ENCODE data around the gene PDYN. TPM values are rescaled to one million over a fixed set of nuclear protein-coding genes. Genes with fewer than 3 reads are reported as not detected.
A peak's percentile ranks its signal among the peaks of the same experiment; 100 is the strongest.
"Not testable (repeated sequence)": the region's sequence is repeated elsewhere in the genome, so short reads cannot be mapped to it uniquely, and the experiment has no call there.

Gene PDYN
- polyA plus RNA-seq (2011; rRNA removed), result not detected in 2 replicates
- not detected in 2 replicates for polyA minus RNA-seq (2011; rRNA and poly(A)+ RNA removed)

DNA sequence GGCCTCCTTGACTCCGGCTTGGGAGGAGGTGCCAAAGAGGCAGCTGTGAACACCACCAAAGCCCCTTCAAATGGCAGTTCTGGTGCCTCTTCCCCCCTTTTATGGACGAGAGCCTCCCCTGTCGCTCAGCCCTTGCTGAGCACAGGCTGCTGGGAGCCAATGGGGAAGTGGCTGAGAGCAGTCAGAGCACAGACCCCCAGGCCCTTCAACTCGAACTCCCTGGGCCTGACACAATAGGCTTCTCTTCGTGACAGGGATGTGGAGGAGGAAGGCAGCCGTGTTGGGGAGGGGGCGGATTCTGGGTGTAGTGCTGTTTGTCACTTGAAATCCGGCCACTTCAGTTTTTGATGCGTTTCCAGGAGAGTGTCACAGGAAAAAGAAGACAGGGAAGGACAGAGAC, at the start of gene PDYN:
PDYN (minus strand) TSS at position 73 of the 400 bp plus-strand sequence. CDS start 10,974 bp downstream, outside the sequence.
- Histone ChIP-seq H3K4me3 (ENCODE audit: low read depth, low read length) (no peak within 1 kb of the TSS), H3K36me3 (ENCODE audit: control insufficient read depth, insufficient read depth, low read length) (no peaks in the 10 kb centered on the region; the same call in 1 of the 2 replicates), H3K27me3 (ENCODE audit: control insufficient read depth, insufficient read depth, low read length) (peaks cover 35% of the 10 kb centered on the region)
- POLR2A ChIA-PET, result no interaction called here
- DNase-seq (ENCODE audit: low read depth), result no peak
- CTCF ChIA-PET, result no interaction called here
- TF ChIP-seq, protein P1, sequence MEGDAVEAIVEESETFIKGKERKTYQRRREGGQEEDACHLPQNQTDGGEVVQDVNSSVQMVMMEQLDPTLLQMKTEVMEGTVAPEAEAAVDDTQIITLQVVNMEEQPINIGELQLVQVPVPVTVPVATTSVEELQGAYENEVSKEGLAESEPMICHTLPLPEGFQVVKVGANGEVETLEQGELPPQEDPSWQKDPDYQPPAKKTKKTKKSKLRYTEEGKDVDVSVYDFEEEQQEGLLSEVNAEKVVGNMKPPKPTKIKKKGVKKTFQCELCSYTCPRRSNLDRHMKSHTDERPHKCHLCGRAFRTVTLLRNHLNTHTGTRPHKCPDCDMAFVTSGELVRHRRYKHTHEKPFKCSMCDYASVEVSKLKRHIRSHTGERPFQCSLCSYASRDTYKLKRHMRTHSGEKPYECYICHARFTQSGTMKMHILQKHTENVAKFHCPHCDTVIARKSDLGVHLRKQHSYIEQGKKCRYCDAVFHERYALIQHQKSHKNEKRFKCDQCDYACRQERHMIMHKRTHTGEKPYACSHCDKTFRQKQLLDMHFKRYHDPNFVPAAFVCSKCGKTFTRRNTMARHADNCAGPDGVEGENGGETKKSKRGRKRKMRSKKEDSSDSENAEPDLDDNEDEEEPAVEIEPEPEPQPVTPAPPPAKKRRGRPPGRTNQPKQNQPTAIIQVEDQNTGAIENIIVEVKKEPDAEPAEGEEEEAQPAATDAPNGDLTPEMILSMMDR (IDR thresholded peaks at IDR 0.05; ENCODE audit: insufficient read depth, low read depth, low read length), result no peak

DNA sequence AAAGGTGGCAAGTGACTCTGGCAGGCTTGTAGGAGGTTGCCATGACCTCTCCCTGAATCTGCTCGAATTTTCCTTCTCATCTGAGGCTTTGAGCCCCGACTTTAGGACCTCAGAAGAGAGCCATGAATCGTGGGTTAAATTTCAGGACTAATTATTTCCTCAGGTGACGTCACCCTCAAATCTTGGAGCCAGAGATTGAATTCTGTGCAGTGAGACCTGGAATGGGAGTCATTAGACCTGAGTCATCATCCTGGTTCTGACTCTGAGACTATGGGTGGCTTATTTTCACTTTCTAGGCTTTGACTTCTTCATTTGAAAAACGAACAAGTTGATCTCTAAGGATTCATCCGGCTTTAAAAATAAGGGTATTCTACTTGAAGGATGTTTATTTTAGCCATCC, 48.5 kb upstream of the PDYN start:
- TF ChIP-seq, protein P1 (IDR thresholded peaks at IDR 0.05; ENCODE audit: insufficient read depth, low read depth, low read length), result no peak
- Histone ChIP-seq H3K36me3 (ENCODE audit: control insufficient read depth, insufficient read depth, low read length) (no peaks in the 10 kb centered on the region), H3K27me3 (ENCODE audit: control insufficient read depth, insufficient read depth, low read length) (peaks cover 7% of the 10 kb centered on the region), H3K4me3 (ENCODE audit: low read depth, low read length) (no peak overlapping the region)
- CTCF ChIA-PET, result no interaction called here
- peak; percentile 0 for DNase-seq (ENCODE audit: low read depth)
- POLR2A ChIA-PET, result no interaction called here

DNA sequence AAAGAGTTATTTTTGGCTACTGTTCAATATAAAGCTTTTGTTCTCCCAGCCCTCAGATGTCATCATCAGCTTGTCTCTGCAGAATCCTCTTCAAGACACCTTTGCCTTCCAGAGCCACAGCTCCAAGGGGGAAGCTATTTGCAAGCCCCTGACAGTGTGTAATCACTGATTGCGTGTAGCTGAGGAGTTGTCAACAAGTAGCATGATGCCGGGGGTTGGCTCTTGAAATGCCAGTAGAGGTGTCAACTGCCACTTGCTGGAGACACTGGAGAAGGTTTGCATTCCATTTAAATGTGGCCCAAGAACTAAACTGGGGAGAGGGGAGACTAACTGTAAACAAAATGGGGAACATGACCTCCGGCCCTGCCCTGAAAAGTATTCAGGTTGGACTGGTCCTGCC, 44.3 kb upstream of the PDYN start:
- Histone ChIP-seq H3K36me3 (ENCODE audit: control insufficient read depth, insufficient read depth, low read length) (no peaks in the 10 kb centered on the region), H3K27me3 (ENCODE audit: control insufficient read depth, insufficient read depth, low read length) (peaks cover 7% of the 10 kb centered on the region), H3K4me3 (ENCODE audit: low read depth, low read length) (no peak overlapping the region)
- ChIA-PET POLR2A (no interaction called here), CTCF (no interaction called here)
- no peak for DNase-seq (ENCODE audit: low read depth)
- TF ChIP-seq, protein P1 (IDR thresholded peaks at IDR 0.05; ENCODE audit: insufficient read depth, low read depth, low read length), result no peak

DNA sequence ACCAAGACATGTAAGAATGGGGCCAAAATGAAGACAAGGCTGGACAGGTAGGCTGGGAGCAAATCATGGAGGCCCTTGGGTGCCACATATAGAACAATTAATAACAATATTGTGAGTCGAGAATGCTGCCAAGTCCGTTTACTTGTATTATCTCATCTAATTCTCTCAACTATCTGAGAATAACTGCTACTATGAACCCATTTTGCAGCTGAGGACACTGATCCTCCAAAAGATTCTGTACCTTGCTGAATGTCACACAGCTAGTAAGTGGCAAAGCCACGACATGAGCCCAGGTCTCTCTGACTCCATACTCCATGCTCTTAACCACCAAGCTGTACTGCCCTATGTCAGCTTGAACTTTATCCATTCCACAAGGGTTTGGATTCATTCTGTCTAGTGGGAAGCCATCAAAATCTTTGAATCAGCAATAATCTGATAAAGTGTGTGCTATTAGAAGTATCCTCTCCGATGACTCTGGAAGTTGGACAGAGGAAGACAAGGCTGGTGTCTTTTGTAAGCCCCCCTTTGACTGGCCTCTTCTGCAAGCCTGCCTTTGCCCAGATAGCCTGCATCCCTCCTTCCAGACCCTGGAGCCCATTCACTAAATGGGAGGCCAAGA, 43.5 kb upstream of the PDYN start:
- Histone ChIP-seq H3K27me3 (ENCODE audit: control insufficient read depth, insufficient read depth, low read length) (peaks cover 7% of the 10 kb centered on the region), H3K36me3 (ENCODE audit: control insufficient read depth, insufficient read depth, low read length) (no peaks in the 10 kb centered on the region), H3K4me3 (ENCODE audit: low read depth, low read length) (no peak overlapping the region)
- CTCF ChIA-PET, result no interaction called here
- POLR2A ChIA-PET, result no interaction called here
- no peak for DNase-seq (ENCODE audit: low read depth)
- TF ChIP-seq, protein P1 (IDR thresholded peaks at IDR 0.05; ENCODE audit: insufficient read depth, low read depth, low read length), result no peak

DNA sequence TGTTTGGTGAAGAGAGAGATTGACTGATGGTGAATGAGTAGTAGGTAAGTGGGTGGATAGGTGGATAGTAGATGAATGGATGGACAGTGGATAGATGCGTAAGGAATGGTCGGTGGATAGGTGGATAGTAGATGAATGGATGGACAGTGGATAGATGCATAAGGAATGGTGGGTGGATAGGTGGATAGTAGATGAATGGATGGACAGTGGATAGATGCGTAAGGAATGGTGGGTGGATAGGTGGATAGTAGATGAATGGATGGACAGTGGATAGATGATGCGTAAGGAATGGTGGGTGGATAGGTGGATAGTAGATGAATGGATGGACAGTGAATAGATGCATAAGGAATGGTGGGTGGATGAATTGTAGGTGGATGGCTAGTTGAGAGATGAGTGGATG, 42.5 kb upstream of the PDYN start:
- H3K36me3 ChIP-seq (ENCODE audit: control insufficient read depth, insufficient read depth, low read length); POLR2A ChIA-PET; CTCF ChIA-PET; DNase-seq (ENCODE audit: low read depth); H3K4me3 ChIP-seq (ENCODE audit: low read depth, low read length); H3K27me3 ChIP-seq (ENCODE audit: control insufficient read depth, insufficient read depth, low read length): not testable (repeated sequence)

DNA sequence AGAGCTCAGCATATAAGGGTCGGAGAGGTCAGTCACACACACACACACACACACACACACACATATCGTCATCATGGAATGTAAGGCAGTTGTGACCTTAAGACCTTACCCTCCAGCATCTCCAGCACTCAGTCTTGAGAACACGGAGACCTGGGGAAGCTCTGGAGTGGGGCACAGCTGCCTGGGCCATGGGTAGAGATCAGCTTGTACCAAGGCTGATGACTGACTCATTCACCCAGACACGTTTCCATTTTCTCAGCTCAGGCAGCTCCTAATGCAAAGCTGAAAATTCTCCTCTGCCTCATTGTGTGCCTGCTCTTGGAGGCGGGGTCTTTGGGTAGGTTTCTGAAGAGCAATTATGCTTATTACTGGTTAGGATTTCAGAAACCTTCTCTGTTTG, 38.3 kb upstream of the PDYN start:
- ChIA-PET CTCF (interaction anchor here (1.0 to 1.5 kb wide), 2 partner anchors 140 to 268 kb away, joined by 3 to 4 read pairs; no protein-coding TSS in a partner anchor), POLR2A (no interaction called here)
- TF ChIP-seq, protein P1 (IDR thresholded peaks at IDR 0.05; ENCODE audit: insufficient read depth, low read depth, low read length), result no peak
- H3K27me3 ChIP-seq (ENCODE audit: control insufficient read depth, insufficient read depth, low read length), result peaks cover 2% of the 10 kb centered on the region; the same call in 1 of the 2 replicates
- H3K4me3 ChIP-seq (ENCODE audit: low read depth, low read length), result no peak overlapping the region
- H3K36me3 ChIP-seq (ENCODE audit: control insufficient read depth, insufficient read depth, low read length), result no peaks in the 10 kb centered on the region
- no peak for DNase-seq (ENCODE audit: low read depth)

Data from BJ (cell line).